Activated CD4-positive, alpha-beta T cell treated with anti-CD3 and anti-CD28 coated beads, Interleukin-10, Interleukin-2, amounts not matched to agents 100 ng/mL and 50 ng/mL, durations not matched to agents 16 hours and 8 hours (primary cell): Measurements from ENCODE around the gene ADCY4.

ENCODE experiments used
- DNase-seq: peaks from one replicate; pipeline ENCODE4 v3.0.0-alpha.2; 2020

The ADCY4 gene

DNA sequence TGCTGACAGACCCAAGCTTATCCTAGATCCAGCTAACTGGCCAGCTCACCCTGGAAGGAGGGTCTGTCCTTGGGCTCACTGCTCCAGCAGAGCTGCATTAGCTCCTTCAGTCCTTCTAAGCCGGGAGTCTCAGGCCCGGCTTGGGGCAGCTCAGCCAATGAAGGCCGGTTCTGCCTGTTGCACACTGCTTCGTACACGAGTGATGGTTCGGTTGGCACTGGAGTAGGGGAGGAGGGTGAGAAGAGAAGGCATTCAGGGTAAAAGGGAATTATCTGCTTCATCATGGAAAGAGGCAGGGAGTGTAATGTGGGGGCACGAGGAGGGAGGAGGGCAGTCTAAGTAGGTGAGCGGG is 2.9 kb upstream of the ADCY4 start:
- no peak for DNase-seq

GRCh38 chr14:24337144-24337823 is 2.4 kb upstream of the ADCY4 start:
- no peak for DNase-seq

DNA sequence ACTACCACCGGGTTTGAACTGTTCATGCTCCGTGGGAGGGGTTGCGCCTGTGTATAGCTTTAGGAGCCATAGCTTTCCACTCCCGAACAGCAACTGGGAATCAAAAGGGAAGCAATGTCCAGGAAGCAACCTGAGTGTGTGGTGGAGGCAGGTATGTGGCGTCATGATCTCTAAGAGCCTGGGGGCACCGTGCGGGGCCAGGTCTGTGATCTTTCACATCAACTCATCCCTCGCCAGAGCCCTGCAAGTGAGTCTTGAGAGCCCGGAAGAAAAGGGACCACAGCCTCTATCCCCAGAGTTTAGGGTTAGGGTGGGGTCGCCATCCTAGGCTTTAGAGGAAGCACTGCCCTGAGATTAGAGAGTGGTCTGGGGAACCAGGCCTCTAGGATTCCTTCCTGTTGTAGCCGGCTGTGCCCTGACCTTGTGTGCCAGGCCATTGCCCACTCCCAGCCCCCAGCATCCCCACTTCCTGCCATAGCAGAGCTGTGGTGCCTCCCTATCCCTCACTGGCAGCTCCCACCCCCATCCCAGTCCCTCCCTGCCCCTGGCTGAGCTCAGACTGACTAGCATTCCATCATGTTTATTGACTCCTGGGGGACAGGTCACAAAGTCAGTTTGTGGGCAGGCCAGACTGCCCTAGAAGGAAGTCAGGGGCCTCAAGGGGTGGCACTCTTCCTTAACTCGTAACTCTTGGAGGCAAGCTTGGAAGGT is 745 bp upstream of the ADCY4 start:
- no peak for DNase-seq

- peak; percentile 92 for DNase-seq
Observed at GRCh38 chr14:24332268-24332993, 2.4 kb downstream of the ADCY4 start.

GRCh38 chr14:24331731-24332267 is 3.1 kb downstream of the ADCY4 start:
- no peak for DNase-seq

GRCh38 chr14:24330973-24331674 is 3.7 kb downstream of the ADCY4 start:
- no peak for DNase-seq

DNA sequence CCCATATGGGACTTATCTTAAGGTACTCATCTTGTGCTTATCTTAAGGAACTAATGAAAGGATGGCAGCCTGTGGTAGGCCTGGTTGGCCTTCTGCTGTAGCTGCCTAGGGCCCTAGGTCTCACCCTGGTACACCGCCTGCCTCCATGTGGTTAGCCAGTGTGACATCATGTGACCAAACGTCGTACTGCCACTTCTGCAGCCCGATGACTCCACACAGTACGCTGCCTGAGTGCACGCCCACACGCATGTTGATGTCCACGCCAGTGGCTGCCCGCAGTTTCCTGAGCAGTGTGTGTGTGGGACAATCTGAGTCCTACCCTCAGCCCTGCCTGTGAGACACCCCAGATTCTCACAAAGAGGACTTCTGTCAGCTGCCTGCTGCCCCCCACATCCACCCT is 5.1 kb downstream of the ADCY4 start:
- DNase-seq = peak; percentile 84

GRCh38 chr14:24329073-24329663 is 5.7 kb downstream of the ADCY4 start:
- no peak for DNase-seq

DNA sequence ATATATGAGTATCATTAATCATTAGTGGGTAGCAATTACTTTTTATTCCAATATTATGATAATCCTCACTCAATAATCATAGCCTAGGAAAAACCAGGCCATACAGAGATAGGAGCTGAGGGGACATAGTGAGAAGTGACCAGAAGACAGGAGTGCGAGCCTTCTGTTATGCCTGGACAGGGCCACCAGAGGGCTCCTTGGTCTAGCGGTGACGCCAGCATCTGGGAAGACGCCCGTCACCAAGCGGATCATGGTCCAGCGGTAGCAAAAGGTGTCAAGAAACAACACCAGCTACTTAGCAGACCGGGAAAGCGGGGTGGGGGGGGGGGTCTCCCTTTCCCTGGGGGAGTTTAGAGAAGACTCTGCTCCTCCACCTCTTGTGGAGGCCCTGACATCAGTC is 7.0 kb downstream of the ADCY4 start:
- DNase-seq = peak; percentile 37

- no peak for DNase-seq
Observed at GRCh38 chr14:24327303-24327702, 7.6 kb downstream of the ADCY4 start.

DNA sequence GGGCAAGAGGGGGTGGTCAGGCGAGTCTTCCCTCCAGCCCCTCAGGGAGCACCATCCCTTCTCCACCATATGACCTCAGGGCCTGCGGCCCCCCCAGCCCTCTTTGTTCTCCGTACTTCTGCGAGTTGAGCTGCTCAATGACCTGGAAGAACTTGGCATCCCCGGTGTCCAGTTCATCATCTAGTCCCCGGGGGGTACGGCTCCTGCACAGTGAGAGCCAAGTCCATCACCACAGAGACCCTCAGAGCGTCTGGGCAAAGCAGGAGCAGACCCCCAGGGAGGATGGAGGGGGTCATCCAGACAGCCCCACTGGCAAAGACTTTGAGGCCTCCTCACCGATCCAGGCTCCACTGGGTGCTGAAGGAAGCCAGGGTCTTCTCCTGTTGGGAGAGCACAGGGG is 8.9 kb downstream of the ADCY4 start:
- no peak for DNase-seq

DNA sequence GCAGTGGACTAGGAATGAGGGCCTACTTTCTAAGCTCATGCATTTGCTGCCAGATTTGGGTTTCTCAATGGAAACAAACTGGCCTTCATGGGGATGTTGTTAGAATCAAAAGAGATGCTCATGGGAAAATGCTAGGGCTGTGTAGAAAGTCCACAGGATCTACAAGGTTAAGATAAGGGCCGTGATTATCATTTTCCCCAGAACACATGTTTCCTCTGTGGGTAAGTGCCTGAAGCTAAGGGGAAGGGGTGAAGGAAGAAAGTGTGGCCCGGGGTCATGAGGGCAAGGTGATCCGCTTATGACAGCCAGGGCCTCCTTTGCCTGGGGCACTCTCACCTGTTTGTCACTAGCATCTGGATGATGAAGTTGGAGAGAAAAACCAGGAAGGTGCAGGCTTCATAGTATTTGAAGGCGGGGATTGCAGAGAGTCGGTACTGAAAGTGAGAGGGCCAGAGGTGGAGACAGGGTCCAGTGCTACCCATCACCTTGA is 9.8 kb downstream of the ADCY4 start:
- DNase-seq = no peak

GRCh38 chr14:24324024-24324423 is 10.8 kb downstream of the ADCY4 start:
- DNase-seq = no peak

GRCh38 chr14:24323341-24323740 is 11.5 kb downstream of the ADCY4 start:
- no peak for DNase-seq

- DNase-seq = no peak
Observed at GRCh38 chr14:24322672-24323071, 12.2 kb downstream of the ADCY4 start.

DNA sequence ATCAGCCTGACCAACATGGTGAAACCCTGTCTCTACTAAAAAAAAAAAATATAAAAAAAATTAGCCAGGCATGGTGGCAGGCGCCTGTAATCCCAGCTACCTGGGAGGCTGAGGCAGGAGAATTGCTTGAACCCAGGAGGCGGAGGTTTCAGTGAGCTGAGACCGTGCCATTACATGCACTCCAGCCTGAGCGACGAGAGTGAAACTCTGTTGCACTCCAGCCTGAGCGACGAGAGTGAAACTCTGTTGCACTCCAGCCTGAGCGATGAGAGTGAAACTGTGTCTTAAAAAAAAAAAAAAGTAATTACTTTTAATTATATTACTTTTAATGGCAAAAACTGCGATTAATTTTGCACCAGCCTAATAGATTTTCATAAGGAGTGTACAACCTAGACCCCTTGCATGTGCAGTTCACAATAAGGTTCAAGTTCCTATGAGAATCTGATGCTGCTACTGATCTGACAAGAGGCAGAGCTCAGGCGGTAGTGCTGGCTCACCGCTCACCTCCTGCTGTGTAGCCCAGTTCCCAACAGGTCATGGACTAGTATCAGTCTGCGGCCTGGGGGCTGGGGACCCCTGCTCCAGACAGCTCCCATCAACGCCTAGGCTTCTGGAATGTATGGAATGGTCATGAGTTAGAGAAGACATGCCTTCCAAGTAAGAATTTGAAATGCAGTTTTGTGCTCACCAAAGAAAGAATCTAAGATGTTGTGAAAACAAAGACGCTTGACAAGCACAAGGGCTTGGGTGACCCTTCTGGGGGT is 13.5 kb downstream of the ADCY4 start:
- no peak for DNase-seq

DNA sequence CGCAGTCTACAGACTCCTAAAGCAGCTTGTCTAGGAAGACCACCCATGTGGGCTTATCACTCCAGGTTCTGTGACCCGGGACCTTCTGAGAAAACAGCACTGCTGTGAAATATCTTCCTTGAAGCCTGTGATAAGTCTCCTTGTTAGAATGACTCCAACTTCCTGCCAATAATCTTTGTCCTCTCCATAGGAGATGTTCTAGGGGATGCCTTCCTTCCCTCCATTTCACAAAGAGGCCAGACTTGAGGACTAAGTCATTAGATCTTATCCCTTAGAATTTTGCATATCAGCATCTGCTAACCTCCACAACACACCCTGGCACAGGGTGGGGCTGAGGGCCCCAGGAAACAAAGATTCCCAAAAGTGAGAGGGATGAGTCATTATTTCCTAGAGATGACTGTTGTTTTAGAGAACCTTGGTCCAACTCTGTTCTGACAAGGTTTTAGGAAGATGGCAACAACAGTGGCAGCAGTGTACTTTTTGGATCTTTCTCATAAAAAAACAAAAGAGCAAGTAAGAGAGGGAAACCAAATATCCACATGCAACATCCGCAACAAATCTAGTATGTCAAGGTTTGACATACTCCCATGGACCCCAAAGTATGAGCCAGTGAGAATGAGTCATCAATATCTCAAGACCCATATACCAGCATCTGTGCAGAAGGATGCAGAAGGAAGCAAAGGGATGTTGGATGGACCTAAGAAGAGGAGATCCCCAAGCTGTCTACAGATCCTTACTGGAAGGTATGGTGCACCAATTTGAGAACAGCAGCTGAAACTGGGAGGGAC is 17.5 kb downstream of the ADCY4 start:
- no peak for DNase-seq

- DNase-seq = no peak
Observed at GRCh38 chr14:24316597-24316950, 18.3 kb downstream of the ADCY4 start.

DNA sequence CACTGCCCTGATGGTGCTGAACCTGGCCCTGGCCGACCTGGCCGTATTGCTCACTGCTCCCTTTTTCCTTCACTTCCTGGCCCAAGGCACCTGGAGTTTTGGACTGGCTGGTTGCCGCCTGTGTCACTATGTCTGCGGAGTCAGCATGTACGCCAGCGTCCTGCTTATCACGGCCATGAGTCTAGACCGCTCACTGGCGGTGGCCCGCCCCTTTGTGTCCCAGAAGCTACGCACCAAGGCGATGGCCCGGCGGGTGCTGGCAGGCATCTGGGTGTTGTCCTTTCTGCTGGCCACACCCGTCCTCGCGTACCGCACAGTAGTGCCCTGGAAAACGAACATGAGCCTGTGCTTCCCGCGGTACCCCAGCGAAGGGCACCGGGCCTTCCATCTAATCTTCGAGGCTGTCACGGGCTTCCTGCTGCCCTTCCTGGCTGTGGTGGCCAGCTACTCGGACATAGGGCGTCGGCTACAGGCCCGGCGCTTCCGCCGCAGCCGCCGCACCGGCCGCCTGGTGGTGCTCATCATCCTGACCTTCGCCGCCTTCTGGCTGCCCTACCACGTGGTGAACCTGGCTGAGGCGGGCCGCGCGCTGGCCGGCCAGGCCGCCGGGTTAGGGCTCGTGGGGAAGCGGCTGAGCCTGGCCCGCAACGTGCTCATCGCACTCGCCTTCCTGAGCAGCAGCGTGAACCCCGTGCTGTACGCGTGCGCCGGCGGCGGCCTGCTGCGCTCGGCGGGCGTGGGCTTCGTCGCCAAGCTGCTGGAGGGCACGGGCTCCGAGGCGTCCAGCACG is 18.9 kb downstream of the ADCY4 start:
- DNase-seq = no peak

DNA sequence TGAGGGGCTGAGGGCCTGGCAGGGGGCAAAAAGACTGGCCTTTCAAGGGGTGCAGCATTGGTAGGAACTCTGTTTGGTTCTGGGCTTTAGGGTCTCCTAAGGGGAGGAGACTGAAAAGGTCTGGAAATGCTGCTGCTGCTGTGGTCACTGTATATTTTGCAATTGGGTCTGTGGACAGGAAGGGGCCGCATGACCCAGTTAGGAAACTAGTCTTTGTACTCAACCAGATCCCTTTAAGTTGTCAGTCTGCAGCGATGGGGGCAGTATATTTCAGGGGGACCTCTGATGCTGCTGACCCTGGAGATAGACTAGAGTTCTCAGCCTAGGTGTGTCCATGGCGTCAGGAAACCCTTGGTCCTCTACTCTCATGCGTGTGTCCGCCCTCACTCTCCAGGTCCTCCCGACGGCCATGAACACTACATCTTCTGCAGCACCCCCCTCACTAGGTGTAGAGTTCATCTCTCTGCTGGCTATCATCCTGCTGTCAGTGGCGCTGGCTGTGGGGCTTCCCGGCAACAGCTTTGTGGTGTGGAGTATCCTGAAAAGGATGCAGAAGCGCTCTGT is 19.5 kb downstream of the ADCY4 start:
- DNase-seq = no peak
